Cardiac muscle cell (in vitro differentiated cells and primary cell): Measurements from ENCODE around the gene PLCG1. TPM values are rescaled to one million over a fixed set of nuclear protein-coding genes. Genes with fewer than 3 reads are reported as not detected.

Experiments used
- DNase-seq, 2 donors: peaks; one replicate each; pipeline versions ENCODE4 v3.0.0 to v3.0.0-alpha.2; 2010 to 2017; ENCODE audit warnings: low read depth in 1 of 2, low spot score in 1 of 2
- H3K27ac ChIP-seq: fragments of 200-600 bp; sonication (generic); 2 replicates; pipeline ENCODE4 v1.5.1; 2016
- H3K27me3 ChIP-seq: fragments of 200-600 bp; sonication (generic); 2 replicates; pipeline ENCODE4 v1.6.0; 2016; ENCODE audit warnings: control low read depth
- H3K36me3 ChIP-seq: fragments of 200-600 bp; sonication (generic); 2 replicates; pipeline ENCODE4 v1.5.1; 2016; ENCODE audit warnings: control low read depth
- H3K4me1 ChIP-seq: fragments of 200-600 bp; sonication (generic); 2 replicates; pipeline ENCODE4 v1.8.1; 2017; ENCODE audit warnings: low read depth, mild to moderate bottlenecking, mixed run types
- H3K4me3 ChIP-seq: fragments of 200-600 bp; sonication (generic); 2 replicates; pipeline ENCODE4 v1.5.1; 2016; ENCODE audit warnings: mild to moderate bottlenecking
- H3K9me3 ChIP-seq: fragments of 200-600 bp; sonication (generic); 2 replicates; pipeline ENCODE4 v1.5.1; 2017; ENCODE audit warnings: low read depth, mild to moderate bottlenecking, control low read depth
- polyA plus RNA-seq: library from polyadenylated mRNA; unstranded; fragments of >200 nt; fragmentation: Nextera tagmentation; extraction: Ambion mirVana; gene quantifications from 2 replicates; pipeline ENCODE4 v1.2.1, GENCODE V29; 2016
- total RNA-seq: library from RNA; depleted of rRNA; stranded (reverse); fragments of >200 nt; gene quantifications from 2 replicates; pipeline ENCODE4 v1.2.3, GENCODE V29; 2016
- TF ChIP-seq, protein P1 (sequence below): IDR thresholded peaks from 2 replicates; pipeline ENCODE4 v1.5.1; 2012; ENCODE audit warnings: low read depth, mild to moderate bottlenecking, low read length

PLCG1 gene
- total RNA-seq (67.4 and 87.6 TPM in 2 replicates), polyA plus RNA-seq (43.7 and 48.8 TPM in 2 replicates)

GRCh38 chr20:41136680-41137613 lies at the start of gene PLCG1:
Gene PLCG1 (plus strand): TSS chr20:41137543. CDS start chr20:41137642, 99 bp downstream.
- no peaks in the 10 kb centered on the region for H3K36me3 ChIP-seq
- peak within 1 kb of the TSS; percentile 79 for H3K4me3 ChIP-seq
- peak; percentile 90 to 93 for DNase-seq
- peak within 1 kb of the TSS; percentile 98 for H3K27ac ChIP-seq
- H3K27me3 ChIP-seq, result no peaks in the 10 kb centered on the region
- H3K9me3 ChIP-seq, result no peaks in the 10 kb centered on the region
- TF ChIP-seq, protein P1, sequence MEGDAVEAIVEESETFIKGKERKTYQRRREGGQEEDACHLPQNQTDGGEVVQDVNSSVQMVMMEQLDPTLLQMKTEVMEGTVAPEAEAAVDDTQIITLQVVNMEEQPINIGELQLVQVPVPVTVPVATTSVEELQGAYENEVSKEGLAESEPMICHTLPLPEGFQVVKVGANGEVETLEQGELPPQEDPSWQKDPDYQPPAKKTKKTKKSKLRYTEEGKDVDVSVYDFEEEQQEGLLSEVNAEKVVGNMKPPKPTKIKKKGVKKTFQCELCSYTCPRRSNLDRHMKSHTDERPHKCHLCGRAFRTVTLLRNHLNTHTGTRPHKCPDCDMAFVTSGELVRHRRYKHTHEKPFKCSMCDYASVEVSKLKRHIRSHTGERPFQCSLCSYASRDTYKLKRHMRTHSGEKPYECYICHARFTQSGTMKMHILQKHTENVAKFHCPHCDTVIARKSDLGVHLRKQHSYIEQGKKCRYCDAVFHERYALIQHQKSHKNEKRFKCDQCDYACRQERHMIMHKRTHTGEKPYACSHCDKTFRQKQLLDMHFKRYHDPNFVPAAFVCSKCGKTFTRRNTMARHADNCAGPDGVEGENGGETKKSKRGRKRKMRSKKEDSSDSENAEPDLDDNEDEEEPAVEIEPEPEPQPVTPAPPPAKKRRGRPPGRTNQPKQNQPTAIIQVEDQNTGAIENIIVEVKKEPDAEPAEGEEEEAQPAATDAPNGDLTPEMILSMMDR, result no peak
- H3K4me1 ChIP-seq, result peaks cover 35% of the 10 kb centered on the region

DNA sequence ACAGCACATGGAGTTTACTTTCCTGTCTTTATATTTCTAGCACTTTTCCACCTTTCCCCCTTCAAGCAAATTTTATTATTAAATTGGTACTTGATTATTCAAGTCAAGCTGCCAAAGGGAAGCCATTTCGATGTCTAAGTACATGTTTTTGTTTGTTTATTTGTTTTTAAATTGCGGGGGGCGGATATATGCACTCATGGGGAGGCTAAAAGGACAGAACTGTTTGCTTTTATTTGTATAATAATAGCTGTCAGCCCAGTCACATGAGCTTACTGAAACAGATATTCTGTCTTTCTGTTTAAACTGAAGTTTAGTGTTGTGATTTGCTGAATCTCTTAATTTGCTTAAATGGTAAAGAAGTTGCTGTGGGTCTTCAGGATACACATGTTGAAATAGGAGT lies 49.6 kb upstream of the PLCG1 start:
- DNase-seq, result no peak
- peaks cover 8% of the 10 kb centered on the region for H3K4me1 ChIP-seq
- H3K4me3 ChIP-seq, result no peak overlapping the region
- TF ChIP-seq, protein P1, result no peak
- peaks cover 60% of the 10 kb centered on the region for H3K36me3 ChIP-seq
- H3K27ac ChIP-seq, result no peak overlapping the region
- no peaks in the 10 kb centered on the region for H3K27me3 ChIP-seq
- H3K9me3 ChIP-seq, result no peaks in the 10 kb centered on the region

- Histone ChIP-seq H3K36me3 (peaks cover 45% of the 10 kb centered on the region), H3K27me3 (no peaks in the 10 kb centered on the region), H3K27ac (no peak overlapping the region), H3K9me3 (no peaks in the 10 kb centered on the region), H3K4me3 (no peak overlapping the region), H3K4me1 (peaks cover 8% of the 10 kb centered on the region)
- TF ChIP-seq, protein P1, result no peak
- no peak for DNase-seq
Measured at GRCh38 chr20:41089555-41089954, 47.8 kb upstream of the PLCG1 start.

DNA sequence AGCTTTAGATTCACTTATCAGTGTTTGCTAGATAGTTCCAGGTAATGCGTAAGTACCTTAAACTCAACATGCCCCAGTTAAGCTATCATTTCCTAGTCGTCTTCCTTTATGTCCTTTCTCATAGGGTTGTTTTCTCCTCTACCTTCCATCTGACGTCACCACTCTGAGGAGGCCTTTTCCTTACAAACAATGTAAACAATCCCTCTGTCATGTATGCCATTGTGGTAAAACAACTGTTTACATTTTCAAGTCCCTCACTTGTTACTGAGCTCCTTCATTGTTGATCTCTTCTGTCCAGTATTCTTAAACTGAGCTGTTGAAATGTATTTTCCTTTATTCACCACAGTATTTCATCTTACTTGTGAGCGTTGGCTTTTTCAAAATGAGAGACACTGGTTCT lies 45.4 kb upstream of the PLCG1 start:
- DNase-seq, result no peak
- Histone ChIP-seq H3K4me3 (no peak overlapping the region), H3K27me3 (no peaks in the 10 kb centered on the region), H3K9me3 (no peaks in the 10 kb centered on the region), H3K36me3 (peaks cover 30% of the 10 kb centered on the region), H3K27ac (no peak overlapping the region), H3K4me1 (peaks cover 2% of the 10 kb centered on the region)
- TF ChIP-seq, protein P1, result no peak

- no peak overlapping the region for H3K4me3 ChIP-seq
- peaks cover 48% of the 10 kb centered on the region for H3K36me3 ChIP-seq
- H3K27me3 ChIP-seq, result no peaks in the 10 kb centered on the region
- no peaks in the 10 kb centered on the region for H3K9me3 ChIP-seq
- no peaks in the 10 kb centered on the region for H3K4me1 ChIP-seq
- peak overlapping the region; percentile 49 for H3K27ac ChIP-seq
- TF ChIP-seq, protein P1, result no peak
- peak in 1 of 2 donors; percentile 40 for DNase-seq
Measured at GRCh38 chr20:41094353-41095055, 42.8 kb upstream of the PLCG1 start.
